Small intestine (tissue), 7 donors: ENCODE results near the gene CDH13. TPM values are rescaled to one million over a fixed set of nuclear protein-coding genes. Genes with fewer than 3 reads are reported as not detected.

ENCODE experiments used
- DNase-seq, 2 donors: peaks; one replicate each; pipeline versions ENCODE4 v3.0.0 to v3.0.0-alpha.2; 2013
- FAIRE-seq: peaks from 2 replicates; lab custom pipeline; 2012; peaks lifted over from hg19 to GRCh38; lab: Jason Lieb, UNC
- H3K27ac ChIP-seq, 3 donors: one replicate each; pipeline ENCODE4 v1.5.1; 2013; ENCODE audit warnings: low read length in 2 of 3, mild to moderate bottlenecking in 2 of 3, control low read depth in 1 of 3, inconsistent platforms in 1 of 3, low read depth in 1 of 3, moderate library complexity in 1 of 3
- H3K27me3 ChIP-seq, 3 donors: one replicate each; pipeline ENCODE4 v1.6.1; 2013; ENCODE audit warnings: low read length in 3 of 3, inconsistent platforms in 1 of 3; ENCODE audit not compliant: control insufficient read depth in 3 of 3, insufficient read depth in 3 of 3
- H3K36me3 ChIP-seq, 3 donors: one replicate each; pipeline ENCODE4 v1.6.1; 2013; ENCODE audit warnings: low read length in 3 of 3, inconsistent platforms in 1 of 3, low read depth in 1 of 3, mild to moderate bottlenecking in 1 of 3, moderate library complexity in 1 of 3; ENCODE audit not compliant: control insufficient read depth in 3 of 3, insufficient read depth in 2 of 3
- H3K4me1 ChIP-seq, 3 donors: one replicate each; pipeline ENCODE4 v1.6.1; 2013; ENCODE audit warnings: low read length in 2 of 3, inconsistent platforms in 1 of 3, low read depth in 1 of 3, mild to moderate bottlenecking in 1 of 3, moderate library complexity in 1 of 3; ENCODE audit not compliant: control insufficient read depth in 3 of 3, insufficient read depth in 2 of 3
- H3K4me3 ChIP-seq, 3 donors: one replicate each; pipeline ENCODE4 v1.5.1; 2013; ENCODE audit warnings: low read length in 3 of 3, control low read depth in 1 of 3, inconsistent platforms in 1 of 3, low read depth in 1 of 3, mild to moderate bottlenecking in 1 of 3, moderate library complexity in 1 of 3
- H3K9me3 ChIP-seq, 2 donors: one replicate each; pipeline ENCODE4 v1.6.1; 2013; ENCODE audit warnings: low read depth in 1 of 2, low read length in 1 of 2; ENCODE audit not compliant: control insufficient read depth in 2 of 2, insufficient read depth in 1 of 2
- WGBS, 3 donors: extraction: QIAGEN DNeasy Blood & Tissue Kit; methylation state at CpG; one replicate each; pipeline ENCODE4 v1.1.7; 2013; 5-methylcytosine and 5-hydroxymethylcytosine counted together
- polyA plus RNA-seq, 4 donors: library from polyadenylated mRNA; stranded (reverse) in 3 of 4; unstranded in 1 of 4; fragments of 200-250 nt in 3 of 4; fragments of 120-200 nt in 1 of 4; gene quantifications; one replicate each; pipeline versions ENCODE4 v1.2.1 to v1.2.3, GENCODE V29; 2013
- donor health status: healthy with polysubstance abuse.
- donor health status: control.
- donor health status: control.
- donor health status: Bipolar disorder and iron deficiency.
- donor health status: healthy.

The CDH13 gene
- polyA plus RNA-seq, 4 donors = 0.27 to 15.0 (median 2.9) TPM; not detected in 1

GRCh38 chr16:82630219-82630618 is 3.5 kb downstream of the CDH13 start:
- Histone ChIP-seq H3K4me3 (no peak overlapping the region), H3K27ac (no peak overlapping the region), H3K9me3 (no peaks in the 10 kb centered on the region), H3K4me1 (peaks cover 0 to 5% (median 3%) of the 10 kb centered on the region in 3 donors), H3K27me3 (peaks cover 0 to 36% (median 7%) of the 10 kb centered on the region in 3 donors), H3K36me3 (no peaks in the 10 kb centered on the region)
- DNase-seq (no peak), FAIRE-seq (no peak)
- WGBS, 3 donors = 56 to 76% (median 63%) methylated on average over 2 of the region's 2 CpGs

GRCh38 chr16:82630688-82631087 is 3.9 kb downstream of the CDH13 start:
- peak in 1 of 2 donors; percentile 32 for DNase-seq
- H3K9me3 ChIP-seq = no peaks in the 10 kb centered on the region
- FAIRE-seq = no peak
- H3K27me3 ChIP-seq = peaks cover 0 to 32% (median 7%) of the 10 kb centered on the region in 3 donors
- H3K4me3 ChIP-seq = no peak overlapping the region
- peaks cover 0 to 5% (median 3%) of the 10 kb centered on the region in 3 donors for H3K4me1 ChIP-seq
- no peak overlapping the region for H3K27ac ChIP-seq
- WGBS, 3 donors = 24 to 55% (median 37%) methylated on average over 3 of the region's 3 CpGs
- H3K36me3 ChIP-seq = no peaks in the 10 kb centered on the region

- Histone ChIP-seq H3K36me3 (no peaks in the 10 kb centered on the region), H3K4me1 (peaks cover 0 to 5% (median 0%) of the 10 kb centered on the region in 3 donors), H3K27ac (no peak overlapping the region), H3K27me3 (peaks cover 0 to 20% (median 4%) of the 10 kb centered on the region in 3 donors), H3K4me3 (no peak overlapping the region), H3K9me3 (no peaks in the 10 kb centered on the region)
- DNase-seq = no peak
- WGBS, 3 donors = 76 to 85% (median 83%) methylated on average over 10 of the region's 10 CpGs
- FAIRE-seq = no peak
Observed at GRCh38 chr16:82631701-82632685, 5.2 kb downstream of the CDH13 start.

- Histone ChIP-seq H3K27ac (no peak overlapping the region), H3K9me3 (no peaks in the 10 kb centered on the region), H3K4me1 (no peaks in the 10 kb centered on the region), H3K4me3 (no peak overlapping the region), H3K36me3 (no peaks in the 10 kb centered on the region), H3K27me3 (peaks cover 0 to under 1% (median 0%) of the 10 kb centered on the region in 3 donors)
- DNase-seq = peak in 1 of 2 donors; percentile 29
- 41 to 65% (median 54%) methylated on average over 15 of the region's 15 CpGs for WGBS, 3 donors
- FAIRE-seq = no peak
Observed at GRCh38 chr16:82633964-82634600, 7.3 kb downstream of the CDH13 start.

GRCh38 chr16:82634955-82635610 is 8.3 kb downstream of the CDH13 start:
- H3K9me3 ChIP-seq = no peaks in the 10 kb centered on the region
- no peaks in the 10 kb centered on the region for H3K4me1 ChIP-seq
- no peaks in the 10 kb centered on the region for H3K27me3 ChIP-seq
- DNase-seq (no peak), FAIRE-seq (no peak)
- no peak overlapping the region for H3K4me3 ChIP-seq
- no peak overlapping the region for H3K27ac ChIP-seq
- 73 to 95% (median 80%) methylated on average over 2 of the region's 2 CpGs for WGBS, 3 donors
- no peaks in the 10 kb centered on the region for H3K36me3 ChIP-seq

- no peak for FAIRE-seq
- H3K27ac ChIP-seq = no peak overlapping the region
Observed at GRCh38 chr16:82636485-82636884, 9.7 kb downstream of the CDH13 start.

GRCh38 chr16:82636958-82637357 is 10.2 kb downstream of the CDH13 start:
- DNase-seq = peak in 1 of 2 donors; percentile 29
- H3K36me3 ChIP-seq = no peaks in the 10 kb centered on the region
- no peaks in the 10 kb centered on the region for H3K4me1 ChIP-seq
- no peaks in the 10 kb centered on the region for H3K27me3 ChIP-seq
- H3K4me3 ChIP-seq = no peak overlapping the region
- H3K27ac ChIP-seq = no peak overlapping the region
- no peak for FAIRE-seq
- H3K9me3 ChIP-seq = no peaks in the 10 kb centered on the region
- WGBS, 3 donors = 22 to 67% (median 32%) methylated on average over 3 of the region's 3 CpGs

More at GRCh38 chr16:82636485-82636884, 9.7 kb downstream of the CDH13 start:
- Histone ChIP-seq H3K27me3 (no peaks in the 10 kb centered on the region), H3K9me3 (no peaks in the 10 kb centered on the region), H3K36me3 (no peaks in the 10 kb centered on the region), H3K4me1 (no peaks in the 10 kb centered on the region), H3K4me3 (no peak overlapping the region)
- peak in 1 of 2 donors; percentile 57 for DNase-seq
- whole genome bisulfite sequencing, 3 donors = 23 to 70% (median 36%) methylated on average over 3 of the region's 3 CpGs
